NK-92 (cell line): Measurements from ENCODE around the gene NRBP1.

Experiments
- DNase-seq: peaks from one replicate; lab custom pipeline; 2025; ENCODE audit not compliant: unreplicated experiment; lab: John Stamatoyannopoulos, UW

The NRBP1 gene

DNA sequence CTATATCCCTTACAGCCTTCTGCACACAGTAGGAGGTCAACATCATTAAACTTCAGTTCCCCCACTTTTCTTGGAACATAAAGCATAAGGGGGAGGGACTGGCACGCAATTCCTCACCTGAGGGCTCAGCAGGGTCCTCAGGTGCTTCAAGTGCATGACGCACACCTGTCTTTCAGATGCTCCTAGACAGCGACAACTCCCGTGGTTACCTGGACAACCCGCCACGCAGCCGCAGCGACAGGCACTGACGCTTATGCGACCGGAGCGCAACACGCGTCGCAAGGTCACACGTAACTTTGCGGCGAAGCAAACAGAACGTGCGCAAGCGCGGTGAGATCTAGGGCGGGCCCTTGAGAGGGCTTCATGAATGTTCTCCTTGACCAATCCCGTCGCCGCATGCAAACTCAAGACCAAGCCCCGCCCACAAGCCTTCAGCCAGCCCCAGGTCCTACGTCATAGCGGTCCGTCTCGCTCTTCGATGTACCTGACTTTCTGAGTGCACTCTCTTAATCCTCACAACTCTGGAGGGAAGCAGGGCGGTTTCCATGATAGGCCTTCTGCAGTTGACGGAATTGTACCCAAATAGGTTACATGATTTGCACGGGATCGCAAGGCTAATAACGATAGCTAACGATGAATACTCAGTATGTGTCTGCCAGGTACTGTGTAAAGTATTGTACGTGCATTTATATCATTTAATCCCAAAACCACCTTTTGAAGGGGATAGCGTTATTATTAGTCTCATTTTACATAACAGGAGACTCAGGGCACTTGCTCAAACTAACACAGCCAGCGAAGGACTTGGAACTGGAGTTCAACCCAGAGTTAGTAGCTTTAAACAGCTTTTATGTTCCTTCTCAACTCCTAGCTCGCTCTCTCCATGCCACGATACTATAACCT, 61.3 kb downstream of the NRBP1 start, which contains the start of gene IFT172:
IFT172 (minus strand) TSS at position 246 of the 900 bp plus-strand sequence; CDS start at position 156, 90 bp downstream.
- DNase-seq, result peak; percentile 89
